ENCODE measurements around the gene LINGO4. TPM values are rescaled to one million over a fixed set of nuclear protein-coding genes. Genes with fewer than 3 reads are reported as not detected.
A peak's percentile ranks its signal among the peaks of the same experiment; 100 is the strongest.

Gene LINGO4
- total and polyA plus RNA-seq, 2 of the 13 experiments (the other 11 are each of a cell fraction or from before 2014, with no cell fraction given), result 0.02 to 0.05 TPM

GRCh38 chr1:151790071-151790939, 14.9 kb downstream of the LINGO4 start, which contains the start of gene TDRKH (continued):
- TF ChIP-seq ZBTB40 (IDR thresholded peaks at IDR 0.05) (no peak), ZBTB40 (CRISPR knock-in tag; IDR thresholded peaks at IDR 0.05) (peak; percentile 83), RORA (CRISPR knock-in tag; IDR thresholded peaks at IDR 0.05) (no peak), ZNF563 (CRISPR knock-in tag; IDR thresholded peaks at IDR 0.05) (peak; percentile 72; the same call in 1 of the 2 replicates), ZNF143 (CRISPR knock-in tag; IDR thresholded peaks at IDR 0.05) (peak; percentile 65), ZNF512 (CRISPR knock-in tag; IDR thresholded peaks at IDR 0.05) (no peak), KDM4B (CRISPR knock-in tag; IDR thresholded peaks at IDR 0.05) (no peak), ZFP36L2 (CRISPR knock-in tag; IDR thresholded peaks at IDR 0.05) (no peak), TCF7L2 (IDR thresholded peaks at IDR 0.05; ENCODE audit: low read depth, low read length) (no peak), SOX6 (IDR thresholded peaks at IDR 0.05) (no peak), SOX6 (CRISPR knock-in tag; IDR thresholded peaks at IDR 0.05) (peak; percentile 36), FOXC1 (CRISPR knock-in tag; IDR thresholded peaks at IDR 0.05; ENCODE audit: borderline replicate concordance) (0 out of 2 replicates have a peak, but pooled peaks have one; percentile 78), ZNF678 (CRISPR knock-in tag; IDR thresholded peaks at IDR 0.05) (peak; percentile 93), FOXP4 (CRISPR knock-in tag; IDR thresholded peaks at IDR 0.05) (no peak)
- TF ChIP-seq, protein P1, sequence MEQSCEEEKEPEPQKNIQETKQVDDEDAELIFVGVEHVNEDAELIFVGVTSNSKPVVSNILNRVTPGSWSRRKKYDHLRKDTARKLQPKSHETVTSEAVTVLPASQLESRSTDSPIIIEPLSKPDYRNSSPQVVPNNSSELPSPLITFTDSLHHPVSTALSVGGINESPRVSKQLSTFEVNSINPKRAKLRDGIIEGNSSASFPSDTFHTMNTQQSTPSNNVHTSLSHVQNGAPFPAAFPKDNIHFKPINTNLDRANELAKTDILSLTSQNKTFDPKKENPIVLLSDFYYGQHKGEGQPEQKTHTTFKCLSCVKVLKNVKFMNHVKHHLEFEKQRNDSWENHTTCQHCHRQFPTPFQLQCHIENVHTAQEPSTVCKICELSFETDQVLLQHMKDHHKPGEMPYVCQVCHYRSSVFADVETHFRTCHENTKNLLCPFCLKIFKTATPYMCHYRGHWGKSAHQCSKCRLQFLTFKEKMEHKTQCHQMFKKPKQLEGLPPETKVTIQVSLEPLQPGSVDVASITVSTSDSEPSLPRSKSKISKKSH (CRISPR knock-in tag; IDR thresholded peaks at IDR 0.05; ENCODE audit: borderline replicate concordance), result 0 out of 2 replicates have a peak, but pooled peaks have one; percentile 70

All from HepG2 (cell line).